DMS 273 (cell line): ENCODE data around the gene AOC1.

Source experiments
- DNase-seq: peaks from one replicate; lab custom pipeline; 2025; ENCODE audit not compliant: unreplicated experiment; lab: John Stamatoyannopoulos, UW

Gene AOC1

DNA sequence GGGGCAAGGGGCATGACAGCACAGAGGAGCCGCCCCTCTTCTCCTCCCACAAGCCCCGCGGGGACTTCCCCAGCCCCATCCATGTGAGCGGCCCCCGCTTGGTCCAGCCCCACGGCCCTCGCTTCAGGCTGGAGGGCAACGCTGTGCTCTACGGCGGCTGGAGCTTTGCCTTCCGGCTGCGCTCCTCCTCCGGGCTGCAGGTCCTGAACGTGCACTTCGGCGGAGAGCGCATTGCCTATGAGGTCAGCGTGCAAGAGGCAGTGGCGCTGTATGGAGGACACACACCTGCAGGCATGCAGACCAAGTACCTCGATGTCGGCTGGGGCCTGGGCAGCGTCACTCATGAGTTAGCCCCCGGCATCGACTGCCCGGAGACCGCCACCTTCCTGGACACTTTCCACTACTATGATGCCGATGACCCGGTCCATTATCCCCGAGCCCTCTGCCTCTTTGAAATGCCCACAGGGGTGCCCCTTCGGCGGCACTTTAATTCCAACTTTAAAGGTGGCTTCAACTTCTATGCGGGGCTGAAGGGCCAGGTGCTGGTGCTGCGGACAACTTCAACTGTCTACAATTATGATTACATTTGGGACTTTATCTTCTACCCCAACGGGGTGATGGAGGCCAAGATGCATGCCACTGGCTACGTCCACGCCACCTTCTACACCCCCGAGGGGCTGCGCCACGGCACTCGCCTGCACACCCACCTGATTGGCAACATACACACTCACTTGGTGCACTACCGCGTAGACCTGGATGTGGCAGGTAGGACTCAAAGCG, 5.1 kb downstream of the AOC1 start:
- DNase-seq: no peak

DNA sequence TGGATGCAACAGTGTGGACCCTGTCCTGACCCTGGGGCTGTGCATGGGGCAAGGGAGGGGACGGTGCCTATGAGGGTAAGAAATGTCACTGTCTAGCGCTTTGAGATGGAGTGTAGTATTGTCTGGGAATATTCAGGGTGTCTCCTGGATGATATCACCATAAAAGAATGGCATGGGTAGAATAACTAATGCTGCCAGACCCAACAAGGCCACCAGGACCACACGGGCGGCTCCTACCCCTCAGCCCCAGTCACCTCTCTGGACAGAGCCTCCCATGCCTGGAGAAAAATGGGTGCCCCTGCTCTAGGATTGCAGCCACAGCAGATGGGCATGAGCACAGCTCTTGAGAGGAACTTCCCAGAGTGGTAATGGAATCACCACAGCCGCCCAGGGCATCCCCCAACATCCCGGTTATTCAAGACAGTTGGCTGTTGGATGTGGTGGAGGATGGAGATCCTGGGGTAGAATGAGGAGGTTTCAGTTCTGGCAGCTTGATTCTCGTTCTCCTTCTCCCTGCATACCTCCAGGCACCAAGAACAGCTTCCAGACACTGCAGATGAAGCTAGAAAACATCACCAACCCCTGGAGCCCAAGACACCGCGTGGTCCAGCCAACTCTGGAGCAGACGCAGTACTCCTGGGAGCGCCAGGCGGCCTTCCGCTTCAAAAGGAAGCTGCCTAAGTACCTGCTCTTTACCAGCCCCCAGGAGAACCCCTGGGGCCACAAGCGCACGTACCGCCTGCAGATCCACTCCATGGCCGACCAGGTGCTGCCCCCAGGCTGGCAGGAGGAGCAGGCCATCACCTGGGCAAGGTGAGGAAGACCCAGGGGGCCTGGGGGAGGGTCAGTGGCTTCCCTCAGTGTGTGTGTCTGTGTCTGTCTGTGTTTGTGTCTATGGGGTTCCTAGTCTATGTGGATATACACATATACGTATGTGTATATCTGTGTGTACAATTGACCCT, 6.2 kb downstream of the AOC1 start:
- DNase-seq: no peak

DNA sequence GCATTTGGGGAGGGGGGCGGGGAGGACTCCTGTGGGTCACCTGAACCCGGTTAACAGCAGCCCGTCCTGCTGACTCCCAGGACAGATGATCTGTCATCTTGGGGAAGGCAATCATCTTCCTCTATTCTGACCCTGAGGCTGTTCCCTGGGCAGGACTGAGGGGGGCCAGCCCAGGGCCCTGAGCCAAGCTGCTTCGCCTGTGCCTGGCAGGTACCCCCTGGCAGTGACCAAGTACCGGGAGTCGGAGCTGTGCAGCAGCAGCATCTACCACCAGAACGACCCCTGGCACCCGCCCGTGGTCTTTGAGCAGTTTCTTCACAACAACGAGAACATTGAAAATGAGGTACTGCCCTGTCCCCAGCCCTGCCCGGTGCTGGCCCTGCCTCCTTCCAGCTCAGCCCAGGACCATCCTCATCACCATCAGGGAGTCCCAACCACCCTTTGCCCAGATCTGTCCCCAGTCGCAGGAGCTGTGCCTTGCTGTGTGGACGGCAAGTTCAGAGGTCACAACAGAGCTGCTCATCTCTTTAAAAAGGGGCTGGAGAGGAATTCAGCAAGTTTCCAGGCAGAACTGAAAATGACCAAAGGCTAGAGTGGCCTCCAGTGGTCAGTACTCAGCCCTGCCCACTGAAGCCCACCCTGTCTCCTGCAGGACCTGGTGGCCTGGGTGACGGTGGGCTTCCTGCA, 8.1 kb downstream of the AOC1 start:
- DNase-seq: no peak

DNA sequence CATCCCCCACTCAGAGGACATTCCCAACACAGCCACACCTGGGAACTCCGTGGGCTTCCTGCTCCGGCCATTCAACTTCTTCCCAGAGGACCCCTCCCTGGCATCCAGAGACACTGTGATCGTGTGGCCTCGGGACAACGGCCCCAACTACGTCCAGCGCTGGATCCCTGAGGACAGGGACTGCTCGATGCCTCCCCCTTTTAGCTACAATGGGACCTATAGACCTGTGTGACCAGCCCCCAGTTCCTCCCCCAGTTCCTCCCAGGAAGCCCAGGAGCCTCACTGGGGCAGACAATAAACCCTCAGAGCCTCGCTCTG, 8.6 kb downstream of the AOC1 start:
- no peak for DNase-seq

DNA sequence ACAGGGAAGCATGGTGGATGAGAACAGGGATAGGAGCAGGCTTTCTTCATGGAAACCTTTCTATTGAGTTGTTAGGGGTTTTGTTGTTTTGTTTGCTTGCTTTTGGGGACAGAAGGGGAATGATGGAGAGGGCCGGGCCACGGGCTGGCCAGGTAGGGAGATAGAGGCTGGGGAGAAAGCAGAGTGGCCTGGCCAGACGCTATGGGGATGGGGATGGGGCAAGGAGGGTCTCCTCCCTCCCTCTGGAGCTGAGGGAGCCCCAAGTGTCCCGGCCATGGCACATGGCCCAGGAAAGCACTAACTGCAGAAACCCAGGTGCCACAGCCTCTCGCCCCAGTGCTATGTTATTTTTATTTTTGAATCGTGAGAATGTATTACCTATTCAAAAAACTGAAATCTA, 10.0 kb downstream of the AOC1 start:
- DNase-seq: no peak

DNA sequence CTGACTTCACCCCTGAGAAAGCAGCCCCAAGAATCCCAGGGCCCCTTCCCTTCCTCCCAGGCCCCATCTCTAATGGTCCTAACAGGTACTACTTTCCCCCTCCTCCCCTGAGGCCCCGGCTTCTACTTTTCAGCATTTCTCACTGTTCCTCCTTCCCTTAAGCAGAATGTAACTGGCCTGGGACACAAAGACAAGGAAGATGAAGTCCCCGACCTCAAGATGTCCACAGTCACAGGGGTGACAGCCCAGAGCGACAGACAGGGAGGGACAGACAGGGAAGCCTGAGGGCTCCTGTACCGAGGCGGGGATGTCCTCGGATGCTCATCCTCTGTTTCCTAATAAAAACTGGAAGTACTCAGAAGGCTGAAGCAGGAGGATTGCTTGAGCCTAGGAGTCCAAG, 11.6 kb downstream of the AOC1 start:
- no peak for DNase-seq

DNA sequence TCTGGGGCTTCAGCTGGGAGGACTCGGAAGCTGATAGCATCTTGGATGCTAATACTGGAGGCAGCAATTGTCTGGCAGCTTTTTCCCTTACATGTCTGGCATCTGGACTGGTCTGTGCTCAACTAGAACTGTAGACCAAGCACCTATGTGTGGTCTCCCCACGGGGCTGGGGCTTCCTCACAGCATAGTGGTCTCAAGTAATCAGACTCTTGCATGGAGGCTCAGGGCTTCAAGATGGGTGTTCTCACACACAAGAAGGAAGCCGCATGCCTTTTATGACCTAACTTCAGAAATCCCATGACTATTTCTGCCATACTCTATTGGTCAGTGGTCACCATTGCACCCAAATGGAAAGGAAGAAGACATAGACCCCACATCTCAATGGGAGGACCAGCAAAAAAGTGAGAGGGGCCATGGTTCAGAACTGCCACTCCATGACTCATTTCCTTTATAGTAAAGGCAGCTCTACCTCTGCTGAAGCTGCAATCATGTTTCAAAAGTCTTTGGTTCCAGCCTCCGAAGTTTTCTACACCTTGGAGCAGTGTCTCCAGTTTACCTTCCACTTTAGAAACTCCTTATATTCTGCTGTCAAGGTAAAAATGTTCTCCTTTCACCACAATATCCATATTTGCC, 14.7 kb downstream of the AOC1 start:
- no peak for DNase-seq

DNA sequence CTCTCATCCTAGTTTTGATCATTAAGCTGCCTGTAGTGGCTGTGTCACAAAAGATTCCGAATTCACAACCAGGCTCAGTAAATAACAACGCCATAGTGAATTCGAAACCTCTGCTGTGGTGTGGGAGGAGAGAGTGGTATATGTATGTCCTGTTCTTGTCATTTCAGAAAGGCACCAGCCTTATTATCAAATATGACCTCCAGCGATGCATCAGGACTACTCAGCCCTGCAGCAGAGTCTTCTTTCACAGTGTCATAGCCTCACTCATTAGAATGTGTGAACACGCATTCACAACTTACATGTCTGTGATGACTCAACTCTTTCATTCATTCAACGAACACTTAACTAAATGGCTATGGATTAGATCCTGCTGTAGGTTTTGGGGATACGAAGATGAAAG, 15.3 kb downstream of the AOC1 start:
- no peak for DNase-seq

DNA sequence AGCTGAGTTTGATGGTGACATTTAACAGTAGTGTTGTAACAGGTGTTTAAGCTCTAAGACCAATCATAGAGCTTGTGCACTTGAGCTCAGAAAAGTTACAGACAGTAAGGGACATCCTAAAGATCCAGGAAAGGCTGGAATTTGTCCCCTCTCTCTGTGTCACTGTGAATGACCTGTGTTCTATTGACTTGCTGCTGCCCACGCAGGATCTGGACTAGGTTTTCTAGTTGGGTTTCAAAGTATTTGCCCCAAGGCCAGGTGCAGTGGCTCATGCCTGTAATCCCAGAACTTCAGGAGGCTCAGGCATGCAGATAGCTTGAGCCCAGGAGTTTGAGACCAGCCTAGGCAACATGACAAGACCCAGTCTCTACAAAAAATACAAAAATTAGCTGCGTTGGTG, 17.1 kb downstream of the AOC1 start:
- DNase-seq: no peak

DNA sequence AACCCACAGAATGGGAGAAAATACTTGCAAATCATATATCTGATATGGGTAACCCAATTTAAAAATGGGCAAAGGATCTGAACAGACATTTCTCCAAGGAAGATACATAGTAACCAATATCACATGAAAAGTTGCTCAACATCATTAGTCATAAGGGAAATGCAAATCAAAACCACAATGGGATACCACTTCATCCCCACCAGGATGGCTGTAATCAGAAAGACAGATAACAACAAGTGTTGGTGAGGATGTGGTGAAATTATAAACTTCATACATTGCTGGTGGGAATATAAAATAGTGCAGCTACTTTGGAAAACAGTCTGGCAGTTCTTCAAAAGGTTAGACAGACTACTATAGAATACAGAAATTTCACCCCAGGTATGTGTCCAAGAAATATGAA, 19.3 kb downstream of the AOC1 start:
- no peak for DNase-seq

DNA sequence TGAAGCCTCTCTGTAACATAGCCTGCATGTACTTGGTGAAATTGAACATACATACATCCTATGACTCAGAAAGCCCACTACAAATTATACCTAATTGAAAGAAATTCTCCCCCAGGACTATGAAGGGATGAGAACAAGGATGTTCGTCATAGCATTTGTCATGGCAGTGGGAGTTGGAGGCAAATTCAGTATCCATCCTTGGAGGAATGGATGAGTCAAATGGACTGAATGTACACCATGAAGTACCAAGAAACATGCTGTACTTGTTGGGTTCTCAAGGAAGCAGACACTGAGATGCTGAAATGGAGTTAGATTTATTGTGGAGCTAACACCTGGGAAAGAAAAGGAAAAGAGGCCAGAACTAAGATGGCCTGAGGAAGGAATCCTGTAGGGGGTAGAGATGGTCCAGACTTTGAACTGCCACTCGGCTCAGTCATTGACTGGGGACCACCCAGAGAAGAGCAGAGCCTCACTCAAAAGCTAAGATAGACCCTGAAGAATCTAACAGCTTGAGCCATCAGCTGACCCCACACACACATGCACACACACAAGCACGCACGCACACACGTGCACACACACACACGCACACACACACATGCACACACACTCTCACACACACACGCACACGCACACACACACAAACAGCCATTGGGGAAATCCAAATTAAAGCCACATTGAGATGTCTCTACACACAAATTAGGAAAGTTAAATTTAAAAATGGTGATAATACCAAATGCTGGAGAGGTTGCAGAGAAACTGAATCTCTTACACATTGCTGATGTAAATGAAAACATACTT, 22.3 kb downstream of the AOC1 start:
- DNase-seq: no peak

DNA sequence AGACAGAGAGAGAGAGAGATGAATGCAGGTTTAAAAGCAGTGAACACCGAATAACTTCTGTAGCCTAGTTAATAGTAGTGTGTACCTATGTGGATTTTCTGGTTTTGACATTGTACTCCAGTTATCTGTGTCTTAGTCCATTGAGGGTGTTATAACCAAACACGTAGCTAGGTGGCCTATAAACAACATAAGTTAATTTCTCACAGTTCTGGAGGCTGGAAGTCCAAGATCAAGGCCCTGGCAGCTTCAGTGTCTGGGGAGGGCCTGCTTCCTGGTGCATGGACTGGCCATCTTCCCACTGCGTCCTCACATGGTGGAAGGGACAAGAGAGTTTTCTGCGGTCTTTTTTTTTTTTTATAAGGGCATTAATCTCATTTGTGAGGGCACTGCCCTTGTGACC, 23.5 kb downstream of the AOC1 start:
- peak; percentile 56 for DNase-seq

DNA sequence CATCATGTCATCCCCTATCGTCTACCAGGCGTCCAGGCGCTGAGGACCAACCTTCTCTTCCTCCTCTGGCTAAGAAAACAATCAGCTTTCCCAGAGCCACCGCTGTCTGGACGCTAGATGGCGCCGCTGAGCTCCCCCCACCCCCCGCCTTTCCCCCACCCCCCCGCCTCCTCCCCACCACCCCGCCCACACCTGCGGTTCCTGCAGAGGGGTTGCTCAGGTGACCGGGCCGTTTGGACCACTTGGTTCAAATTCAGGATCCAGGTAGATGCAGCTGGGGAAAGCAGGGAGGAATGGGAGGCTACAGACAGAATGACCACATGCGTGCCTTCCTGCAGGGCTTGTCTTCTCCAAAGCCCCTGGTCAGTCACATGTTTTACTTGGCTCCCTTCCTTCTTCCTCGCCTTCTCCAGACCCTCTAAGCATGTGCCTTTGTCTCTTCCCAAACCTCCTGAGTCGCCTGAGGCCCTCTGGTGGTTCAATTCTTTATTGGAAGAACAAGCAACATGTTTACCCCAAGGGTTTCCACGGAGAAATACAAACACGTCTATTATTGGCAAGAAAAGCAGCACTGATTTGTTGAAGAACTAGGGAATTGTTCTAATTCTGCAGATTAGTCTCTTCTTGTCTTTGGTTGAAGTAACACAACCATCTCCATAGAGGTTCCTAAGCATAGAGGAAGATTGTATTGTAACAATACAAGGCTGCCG, 24.7 kb downstream of the AOC1 start:
- DNase-seq: peak; percentile 97

DNA sequence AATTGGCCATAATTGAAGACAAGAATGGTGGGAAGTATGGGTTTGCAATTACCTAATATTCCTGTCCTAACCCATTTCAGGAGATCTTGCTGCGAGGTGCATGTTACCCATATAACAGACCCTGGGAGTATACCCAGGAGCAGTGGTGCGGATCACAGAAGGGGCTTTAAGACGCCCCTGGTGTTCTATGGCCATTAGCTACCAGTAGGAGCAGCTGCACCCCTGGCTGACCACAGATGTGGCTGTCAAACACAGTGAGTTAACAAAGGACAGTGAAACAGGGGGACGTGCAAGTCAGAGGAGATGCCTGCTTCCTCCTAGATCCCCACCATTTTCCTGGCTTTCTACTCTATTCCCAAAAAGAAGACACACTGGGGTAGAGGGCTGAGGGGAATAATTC, 25.2 kb downstream of the AOC1 start:
- no peak for DNase-seq

DNA sequence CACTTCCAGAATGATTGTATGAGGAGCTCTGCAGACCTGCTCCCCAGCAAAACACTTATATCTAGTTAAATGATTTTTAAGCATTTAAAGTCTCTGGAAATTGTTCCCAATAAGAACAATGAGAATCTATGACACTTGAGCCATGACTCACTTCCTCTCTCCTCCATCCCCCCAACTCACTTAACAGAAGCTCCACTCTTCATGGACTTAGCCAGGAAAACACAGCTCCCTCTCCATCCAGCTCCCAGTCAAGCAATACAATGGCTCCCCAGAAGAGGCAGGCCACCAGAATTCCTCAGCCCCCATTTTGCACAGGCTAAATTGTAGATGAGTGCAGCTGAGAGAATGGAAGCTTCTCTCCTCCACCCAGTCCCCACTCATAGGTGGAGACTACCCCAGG, 27.0 kb downstream of the AOC1 start:
- DNase-seq: no peak

DNA sequence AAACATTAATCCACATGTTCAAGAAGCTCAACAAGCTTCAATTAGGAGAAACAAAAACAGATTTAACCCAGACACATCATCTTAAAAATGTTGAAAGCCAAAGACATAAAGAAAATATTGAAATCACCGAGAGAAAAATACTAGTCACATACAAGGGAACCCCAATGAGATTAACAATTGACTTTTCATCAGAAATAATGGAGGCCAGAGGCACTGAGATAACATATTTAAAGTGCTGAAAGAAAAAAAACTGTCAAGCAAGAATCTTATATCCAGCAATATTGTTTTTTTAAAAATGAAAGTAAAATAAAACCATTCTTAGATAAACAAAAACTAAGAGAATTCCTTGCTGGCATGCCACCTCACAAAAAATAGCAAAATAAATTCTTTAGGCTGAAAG, 28.9 kb downstream of the AOC1 start:
- DNase-seq: no peak

DNA sequence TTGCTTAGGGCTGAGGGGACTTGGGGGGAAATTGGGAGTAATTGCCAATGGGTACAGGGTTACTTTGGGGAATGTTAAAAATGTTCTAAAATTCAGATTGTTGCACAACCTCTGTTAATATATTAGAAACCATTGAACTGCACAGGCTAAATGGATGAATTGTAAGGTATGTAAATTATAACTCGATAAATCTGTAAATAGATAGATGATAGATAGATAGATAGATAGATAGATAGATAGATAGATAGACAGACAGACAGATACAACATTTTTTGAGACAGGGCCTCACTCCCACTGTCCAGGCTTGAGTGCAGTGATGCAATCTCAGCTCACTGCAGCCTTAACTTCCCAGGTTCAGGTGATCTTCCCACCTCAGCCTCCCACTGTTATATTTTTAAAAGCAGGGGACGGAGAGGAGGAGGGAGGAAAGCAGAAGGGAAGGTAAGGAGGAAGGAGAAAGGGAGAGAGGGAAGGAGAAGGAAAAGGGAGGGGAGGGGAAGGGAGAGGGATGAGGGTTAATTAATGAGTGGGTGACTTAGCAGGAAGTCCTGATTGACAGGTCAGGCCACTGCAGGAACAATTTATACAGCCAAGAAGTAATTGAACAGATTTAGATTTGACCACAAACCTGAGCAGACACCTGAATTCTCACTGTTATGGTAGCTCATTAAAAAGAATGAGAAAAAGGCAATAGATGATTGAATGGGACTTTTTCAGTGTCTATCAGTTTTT, 38.7 kb downstream of the AOC1 start:
- no peak for DNase-seq

DNA sequence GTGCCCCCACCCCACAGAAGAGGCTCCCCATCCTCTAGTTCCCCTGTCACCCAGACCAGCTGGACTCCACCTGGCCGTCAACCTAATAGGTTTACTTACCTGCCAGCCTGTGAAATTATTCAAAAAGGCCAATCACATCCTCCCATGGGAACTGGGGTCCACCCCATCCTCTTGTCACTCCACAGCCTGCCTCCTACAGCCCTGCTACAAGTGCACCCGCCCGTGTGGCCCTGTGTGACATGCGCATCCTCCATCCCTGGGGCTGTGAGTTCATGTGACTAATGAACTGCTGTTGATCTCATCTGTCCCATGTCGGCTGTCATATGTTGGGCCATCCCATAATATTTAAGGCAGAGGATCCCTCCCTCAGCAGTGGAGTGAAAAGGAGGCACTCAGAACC, 39.4 kb downstream of the AOC1 start:
- DNase-seq: no peak

DNA sequence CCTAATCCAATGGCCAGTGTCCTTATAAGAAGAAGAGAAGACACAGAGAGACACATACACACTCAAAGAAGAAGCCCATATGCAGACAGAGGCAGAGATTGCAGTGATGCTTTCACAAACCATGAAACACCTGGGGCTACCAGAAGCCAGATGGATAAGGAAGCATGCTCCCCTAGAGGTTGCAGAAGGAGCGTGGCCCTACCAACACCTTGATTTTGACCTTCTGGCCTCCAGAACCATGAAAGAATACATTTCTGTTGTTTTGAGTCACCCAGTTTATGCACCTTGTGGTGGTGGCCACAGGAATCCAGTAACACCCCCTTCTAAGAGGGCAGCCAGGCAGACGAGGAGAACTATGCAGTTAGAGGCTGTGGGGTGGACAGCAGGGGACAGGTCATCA, 43.5 kb downstream of the AOC1 start:
- no peak for DNase-seq
